Inferior parietal cortex (tissue), 1 donor: ENCODE measurements around the gene SLC25A25.
"Not testable (repeated sequence)": the region's sequence is repeated elsewhere in the genome, so short reads cannot be mapped to it uniquely, and the experiment has no call there.

ENCODE experiments used
- DNase-seq: peaks from one replicate; pipeline ENCODE4 v3.0.0-alpha.2; 2016; ENCODE audit errors: extremely low spot score

The SLC25A25 gene

DNA sequence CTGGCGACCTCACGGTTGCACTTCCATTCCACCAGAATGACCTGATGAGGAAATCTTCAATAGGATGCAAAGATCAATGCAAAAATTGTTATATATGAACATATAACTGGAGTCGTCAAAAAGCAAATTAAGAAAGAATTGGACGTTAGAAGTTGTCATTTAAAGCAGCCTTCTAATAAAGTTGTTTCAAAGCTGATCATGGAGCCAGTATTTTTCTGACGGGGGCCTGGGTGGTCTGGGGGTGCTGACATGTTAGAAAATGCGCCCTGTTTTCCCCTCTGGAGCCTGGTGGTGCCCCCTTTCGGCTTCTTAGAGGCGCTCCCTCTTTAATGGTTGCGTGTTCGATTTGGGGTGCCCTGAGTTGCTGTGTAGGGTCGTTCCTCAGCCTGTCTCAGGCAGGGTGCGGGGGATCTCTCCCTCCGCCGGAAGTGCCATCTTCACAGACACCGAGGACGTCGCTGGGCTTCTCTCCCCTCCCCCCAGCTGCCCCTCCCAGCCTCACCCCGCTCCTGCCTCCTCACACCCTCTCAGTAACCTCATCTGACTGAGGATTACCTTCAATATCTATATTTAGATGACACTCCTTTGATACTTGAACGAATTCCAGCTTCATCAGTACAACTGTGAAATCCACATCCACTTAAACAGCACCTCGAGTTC lies 41.1 kb downstream of the SLC25A25 start:
- no peak for DNase-seq

DNA sequence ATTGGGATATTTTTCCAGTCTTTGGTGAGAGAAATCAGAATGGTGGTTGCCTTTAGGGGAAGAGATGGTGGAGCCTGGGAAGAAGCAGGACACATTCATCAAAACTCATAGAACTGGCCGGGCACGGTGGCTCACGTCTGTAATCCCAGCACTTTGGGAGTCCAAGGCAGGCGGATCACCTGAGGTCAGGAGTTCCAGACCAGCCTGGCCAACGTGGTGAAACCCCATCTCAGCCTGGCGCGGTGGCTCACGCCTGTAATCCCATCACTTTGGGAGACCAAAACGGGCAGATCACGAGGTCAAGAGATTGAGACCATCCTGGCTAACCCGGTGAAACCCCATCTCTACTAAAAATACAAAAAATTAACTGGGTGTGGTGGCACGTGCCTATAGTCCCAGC lies 43.7 kb downstream of the SLC25A25 start:
- DNase-seq: not testable (repeated sequence)

DNA sequence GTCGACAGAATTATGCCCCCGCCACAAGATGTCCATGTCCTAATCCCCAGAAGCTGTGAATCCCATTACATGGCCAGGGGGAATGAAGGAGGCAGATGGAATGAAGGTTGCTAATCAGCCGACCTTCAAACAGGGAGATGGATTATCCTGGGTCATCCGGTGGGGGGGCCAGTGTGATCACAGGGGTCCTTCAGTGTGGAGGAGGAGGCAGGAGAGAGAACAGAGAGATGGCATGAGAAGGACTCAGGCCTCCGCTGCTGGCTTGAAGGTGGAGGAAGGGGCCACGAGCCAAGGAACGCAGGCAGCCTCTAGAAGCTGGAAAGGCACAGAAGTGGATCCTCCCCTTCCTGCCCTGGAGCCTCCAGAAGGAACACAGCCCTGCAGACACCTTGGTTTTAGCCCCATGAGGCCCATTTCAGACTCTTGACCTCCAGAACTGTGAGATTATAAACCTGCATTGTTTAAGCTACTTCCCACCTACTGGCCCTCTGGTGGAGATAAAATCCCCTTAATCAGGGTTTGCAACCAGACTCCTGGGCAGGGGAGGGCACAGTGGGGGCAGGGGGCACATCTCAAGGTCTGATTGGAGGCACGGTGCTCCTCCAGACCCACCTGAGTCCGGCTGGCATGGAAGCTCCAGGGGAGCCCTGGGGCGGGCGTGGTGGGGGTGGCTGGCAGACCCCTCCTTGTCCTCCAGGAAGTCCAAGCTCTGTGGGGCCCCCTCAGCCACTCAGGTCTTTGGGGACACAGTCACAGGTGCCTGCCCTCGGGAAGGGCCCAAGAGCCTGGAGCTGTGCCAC lies 45.7 kb downstream of the SLC25A25 start:
- no peak for DNase-seq

DNA sequence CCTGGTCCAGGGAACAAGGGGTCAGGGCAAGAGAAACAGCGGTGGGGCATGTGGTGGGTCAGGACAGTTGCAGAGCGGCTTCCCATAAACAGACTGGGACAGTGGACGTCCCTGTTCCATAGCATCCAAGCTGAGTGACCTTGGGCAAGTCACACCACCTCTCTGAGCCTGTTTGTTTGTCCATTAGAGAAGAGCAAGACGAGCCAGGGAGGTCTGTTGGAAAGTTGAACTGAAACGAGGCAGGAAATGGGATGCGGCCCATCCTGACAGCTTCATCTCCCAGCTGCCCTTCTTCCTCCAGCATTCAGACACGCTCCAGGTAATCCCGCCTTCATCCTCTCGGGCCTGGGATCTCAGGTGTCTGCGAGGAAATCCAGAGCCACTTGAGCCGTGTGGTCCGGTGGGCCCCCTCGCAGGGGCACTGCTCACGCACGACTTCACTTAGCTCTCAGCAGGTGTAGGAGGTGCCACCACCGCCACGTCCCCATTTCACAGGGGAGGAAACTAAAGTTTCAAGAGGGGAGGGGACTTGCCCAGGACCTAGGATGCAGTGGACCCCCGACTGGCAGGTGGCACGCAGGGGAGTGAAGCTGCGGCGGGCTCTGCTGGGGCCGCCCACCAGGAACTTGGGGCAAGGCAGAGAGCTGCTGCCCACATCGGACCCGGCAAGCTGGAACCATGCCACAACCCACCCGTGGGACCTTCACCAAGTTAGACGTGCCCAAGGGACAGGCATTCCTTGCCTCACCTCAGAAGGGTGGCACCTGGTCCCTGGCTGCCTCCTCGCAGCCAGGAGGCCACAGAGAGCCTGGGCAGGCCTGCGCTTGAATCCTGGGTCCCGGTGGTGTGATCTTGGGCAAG lies 46.5 kb downstream of the SLC25A25 start:
- no peak for DNase-seq

DNA sequence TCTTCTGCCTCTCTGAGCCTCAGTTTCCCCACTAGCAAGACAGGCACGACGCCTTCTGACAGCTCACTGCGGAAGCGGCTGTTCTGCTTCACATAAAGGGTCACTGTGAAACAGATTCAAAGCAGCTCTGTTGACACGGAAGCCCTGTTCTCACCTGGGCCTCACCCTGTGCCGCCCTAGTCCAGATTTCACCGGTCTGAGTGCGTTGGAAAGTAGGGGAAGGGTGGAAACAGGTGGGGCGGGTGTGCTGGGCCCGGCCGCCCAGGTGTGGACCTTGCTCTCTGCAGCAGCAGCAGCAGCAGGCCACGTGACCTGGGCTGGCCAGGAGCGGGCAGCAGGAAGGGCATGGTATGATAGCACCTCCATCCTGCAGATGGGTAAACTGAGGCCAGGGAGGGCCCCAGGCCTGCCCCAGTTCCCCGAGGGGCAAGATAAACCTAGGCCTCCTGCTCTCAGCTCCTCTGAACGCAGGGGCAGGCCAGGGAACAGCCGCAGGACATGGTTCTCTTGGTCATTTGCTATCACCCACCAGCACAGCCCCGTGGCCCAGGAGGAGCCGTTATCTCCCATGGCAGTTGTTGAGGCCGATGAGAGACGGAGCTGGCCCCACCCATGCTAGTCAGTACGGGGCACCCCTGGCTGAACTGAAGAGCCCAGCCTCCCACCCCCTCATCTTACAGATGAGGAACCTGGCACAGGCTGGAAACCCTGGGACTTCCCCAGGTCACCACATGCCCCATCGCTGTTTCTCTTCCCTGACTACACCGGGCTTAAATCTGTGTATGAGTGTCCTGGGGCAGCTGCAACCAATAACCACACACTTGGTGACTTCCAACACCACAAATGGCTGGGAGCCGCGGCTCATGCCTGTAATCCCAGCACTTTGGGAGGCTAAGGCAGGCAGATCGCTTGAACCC lies 47.4 kb downstream of the SLC25A25 start:
- DNase-seq: no peak

DNA sequence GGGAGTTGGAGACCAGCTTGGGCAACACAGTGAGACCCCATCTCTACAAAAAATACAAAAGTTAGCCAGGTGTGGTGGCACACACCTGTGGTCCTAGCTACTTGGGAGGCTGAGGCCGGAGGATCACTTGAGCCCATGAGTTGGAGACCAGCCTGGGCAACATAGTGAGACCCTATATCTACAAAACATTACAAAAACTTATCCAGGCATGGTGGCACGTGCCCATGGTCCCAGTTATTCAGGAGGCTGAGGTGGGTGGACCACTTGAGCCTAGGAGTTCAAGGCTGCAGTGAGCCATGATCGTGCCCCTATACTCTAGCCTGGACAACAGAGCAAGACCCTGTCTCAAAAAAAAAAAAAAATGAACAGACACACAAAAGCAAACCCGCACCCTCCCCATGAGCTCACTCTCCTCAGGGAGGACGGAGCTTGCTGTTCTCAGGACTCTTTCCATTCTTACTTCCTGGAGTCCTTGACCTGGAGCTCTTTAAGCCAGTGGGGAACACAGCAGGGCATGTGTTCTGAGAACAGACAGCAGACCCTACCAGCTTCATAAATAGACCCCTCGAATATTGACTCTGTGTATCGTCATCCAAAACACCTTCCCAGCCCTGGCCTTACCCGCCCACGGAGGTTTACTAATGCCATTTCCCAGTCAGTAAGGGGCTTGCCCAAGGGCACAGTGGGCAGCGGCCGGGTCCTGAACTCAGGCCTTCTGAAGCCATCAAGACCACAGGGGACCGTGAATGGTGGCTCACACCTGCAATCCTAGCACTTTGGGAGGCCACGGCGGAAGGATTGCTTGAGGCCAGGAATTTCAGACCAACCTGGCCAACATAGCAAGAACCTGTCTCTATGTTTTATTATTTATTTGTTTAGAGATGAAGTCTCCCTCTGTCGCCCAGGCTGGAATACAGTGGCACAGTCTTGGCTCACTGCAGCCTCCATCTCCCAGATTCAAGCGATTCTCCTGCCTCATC lies 48.4 kb downstream of the SLC25A25 start:
- no peak for DNase-seq

DNA sequence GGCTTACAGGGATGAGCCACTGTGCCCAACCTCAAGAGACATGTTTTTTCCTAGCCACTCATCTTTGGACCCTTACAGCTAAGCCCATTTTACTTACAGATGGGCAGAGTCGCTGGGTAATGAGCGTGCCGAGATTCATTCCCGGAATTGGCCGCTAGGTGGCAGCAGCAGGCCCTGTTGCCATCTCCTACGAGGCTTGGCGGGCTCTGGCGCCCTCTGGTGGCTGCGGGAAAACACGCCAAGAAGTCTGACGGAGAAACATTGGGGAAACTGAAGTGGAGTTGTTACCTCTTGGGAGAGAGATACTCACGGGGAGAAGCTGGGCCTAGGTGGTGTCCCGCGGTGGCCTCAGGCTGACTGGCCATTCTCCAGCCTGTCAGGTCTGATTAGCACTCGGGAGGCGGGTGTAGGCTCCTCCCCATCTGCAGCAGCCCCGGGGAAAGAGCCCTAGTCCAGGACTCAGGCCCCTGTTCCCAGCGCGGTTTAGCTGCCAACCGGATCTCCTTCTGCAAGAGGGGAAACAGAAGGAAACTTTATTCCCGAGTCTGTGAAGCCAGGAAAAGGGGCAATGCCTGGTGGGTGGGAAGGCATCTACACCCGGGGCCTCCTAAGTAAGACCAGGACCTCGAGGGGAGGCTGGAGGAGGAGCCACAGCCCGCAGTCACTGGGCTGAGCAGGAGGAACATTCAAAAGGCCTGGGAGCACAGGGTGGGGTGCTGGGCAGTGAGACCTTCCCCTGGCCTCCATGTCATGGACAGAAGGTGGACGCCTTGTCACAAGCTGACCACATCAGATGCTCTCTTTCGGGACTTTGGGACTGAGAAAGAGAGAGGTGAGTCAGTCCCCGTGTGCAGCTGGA lies 49.8 kb downstream of the SLC25A25 start:
- peak; percentile 96 for DNase-seq

DNA sequence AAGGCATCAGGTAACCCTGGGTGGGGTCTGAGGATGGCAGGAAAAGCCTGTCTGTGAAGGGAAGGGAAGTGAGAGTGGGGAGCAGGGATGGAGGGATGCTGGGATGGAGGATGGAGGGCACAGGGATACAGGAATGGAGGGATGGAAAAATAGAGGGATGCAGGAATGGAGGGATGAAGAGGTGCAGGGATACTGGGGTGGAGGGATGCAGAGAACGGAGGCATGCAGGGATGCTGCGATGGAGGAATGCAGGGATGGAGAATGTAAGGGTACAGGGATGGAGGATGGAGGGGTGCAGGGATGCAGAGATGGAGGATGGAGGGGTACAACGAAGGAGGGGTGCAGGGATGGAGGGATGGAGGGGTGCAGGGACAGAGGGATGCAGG lies 50.4 kb downstream of the SLC25A25 start:
- DNase-seq: no peak

DNA sequence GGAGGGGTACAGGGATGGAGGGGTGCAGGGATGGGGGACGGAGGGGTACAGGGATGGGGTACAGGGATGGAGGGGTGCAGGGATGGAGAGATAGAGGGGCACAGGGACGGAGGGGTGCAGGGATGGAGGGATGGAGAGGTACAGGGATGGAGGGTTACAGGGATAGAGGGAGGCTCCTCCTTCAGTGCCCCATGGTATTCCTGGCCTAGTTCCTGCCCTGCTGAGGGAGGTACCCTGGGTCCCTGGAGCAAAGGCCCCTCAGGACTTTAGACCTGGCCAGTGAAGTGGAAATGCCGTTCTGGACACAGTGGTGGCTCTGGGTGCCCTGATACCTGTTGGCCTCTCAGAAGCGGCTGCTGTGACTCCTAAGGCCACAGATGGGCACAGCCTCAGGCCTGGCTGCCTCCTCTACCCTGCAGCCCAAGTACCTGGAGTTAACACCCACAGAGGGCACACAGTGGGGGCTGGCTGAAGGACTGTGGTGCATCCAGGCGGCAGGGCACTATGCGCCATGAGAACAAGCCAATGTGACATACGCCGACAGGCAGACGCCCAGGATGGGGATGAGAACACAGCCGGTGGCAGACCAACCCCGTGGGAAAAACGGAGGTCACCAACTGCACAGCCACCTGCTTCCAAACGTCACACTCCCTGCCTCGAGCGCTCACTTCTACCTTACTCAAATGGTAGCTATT lies 51.1 kb downstream of the SLC25A25 start:
- DNase-seq: no peak

DNA sequence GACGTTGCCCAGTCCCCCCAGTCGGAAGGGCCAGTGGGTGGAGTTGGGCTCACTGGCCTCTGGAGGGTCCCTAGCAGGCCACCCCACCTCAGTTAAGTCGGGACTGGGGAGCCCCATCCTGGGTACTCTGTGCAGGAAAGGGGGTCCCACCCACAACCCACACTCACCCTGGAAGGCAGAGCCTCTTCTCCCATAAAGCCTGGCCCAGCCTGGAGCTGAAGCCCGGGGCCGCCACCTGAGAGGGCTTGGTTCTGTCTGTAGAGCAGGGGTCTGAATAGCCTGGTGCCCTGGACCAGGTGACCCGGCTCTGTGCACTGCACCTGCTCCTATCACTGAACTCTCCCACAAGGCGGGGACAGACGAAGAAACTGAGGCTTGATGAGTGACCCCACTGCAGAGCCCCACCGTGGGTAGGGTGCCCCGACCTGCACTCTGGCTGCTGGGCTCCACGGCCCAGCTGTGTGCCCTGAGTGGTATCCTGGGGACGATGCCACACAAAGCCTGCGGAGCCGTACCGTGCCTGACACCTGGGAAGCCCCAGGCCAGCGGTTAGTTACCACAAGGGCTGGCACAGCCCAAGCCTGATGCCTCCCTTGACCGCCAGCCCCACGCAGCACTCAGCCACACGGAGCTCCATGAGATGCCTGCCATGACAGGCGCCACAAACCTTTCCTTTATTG lies 52.2 kb downstream of the SLC25A25 start:
- no peak for DNase-seq

DNA sequence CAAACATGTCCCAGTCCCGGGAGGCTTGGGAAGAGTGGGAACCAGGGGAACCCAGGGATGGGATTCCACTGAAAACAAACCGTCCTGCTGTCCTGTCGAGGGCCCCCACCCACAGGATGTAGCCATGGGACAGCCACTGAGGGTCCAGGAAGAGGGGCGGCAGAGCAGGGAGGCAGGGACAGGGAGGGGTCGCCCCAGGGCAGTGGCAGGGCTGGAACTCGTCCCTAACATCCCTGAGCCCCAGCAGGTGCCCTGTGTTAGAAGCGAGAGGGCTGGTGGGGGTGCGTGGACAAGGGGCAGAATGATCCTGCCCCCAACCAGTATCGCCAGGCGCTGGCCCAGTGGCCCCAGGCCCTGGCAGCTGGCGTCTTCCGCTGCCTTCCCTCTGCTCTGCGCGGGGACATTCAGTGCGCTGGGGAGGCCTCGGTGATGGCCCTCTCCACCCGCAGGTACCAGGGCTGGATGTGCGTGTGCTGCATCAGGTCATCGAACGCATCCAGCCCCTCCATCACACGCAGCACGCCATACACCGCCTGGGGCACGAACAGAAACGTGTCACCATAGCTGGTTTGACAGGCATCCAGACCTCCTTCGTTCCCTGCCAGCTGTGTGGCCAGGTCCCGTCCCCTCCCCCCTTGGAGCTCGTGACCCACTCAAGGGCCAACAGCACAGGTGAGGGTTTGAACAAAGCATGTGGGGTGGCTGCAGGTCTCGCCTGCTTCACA lies 52.9 kb downstream of the SLC25A25 start:
- DNase-seq: no peak

DNA sequence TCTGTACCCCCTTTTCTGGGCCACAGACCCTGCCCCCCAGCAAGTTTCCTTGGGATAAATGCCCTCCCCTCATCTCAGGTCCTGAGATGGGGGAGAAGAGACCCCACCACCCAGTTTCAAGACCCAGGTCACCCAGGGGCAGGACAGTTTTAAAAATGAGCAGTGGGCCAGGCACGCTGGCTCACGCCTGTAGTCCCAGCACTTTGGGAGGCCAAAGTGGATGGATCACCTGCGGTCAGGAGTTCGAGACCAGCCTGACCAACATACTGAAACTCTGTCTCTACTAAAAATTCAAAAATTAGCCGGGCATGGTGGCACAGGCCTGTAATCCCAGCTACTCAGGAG lies 53.4 kb downstream of the SLC25A25 start:
- no peak for DNase-seq

DNA sequence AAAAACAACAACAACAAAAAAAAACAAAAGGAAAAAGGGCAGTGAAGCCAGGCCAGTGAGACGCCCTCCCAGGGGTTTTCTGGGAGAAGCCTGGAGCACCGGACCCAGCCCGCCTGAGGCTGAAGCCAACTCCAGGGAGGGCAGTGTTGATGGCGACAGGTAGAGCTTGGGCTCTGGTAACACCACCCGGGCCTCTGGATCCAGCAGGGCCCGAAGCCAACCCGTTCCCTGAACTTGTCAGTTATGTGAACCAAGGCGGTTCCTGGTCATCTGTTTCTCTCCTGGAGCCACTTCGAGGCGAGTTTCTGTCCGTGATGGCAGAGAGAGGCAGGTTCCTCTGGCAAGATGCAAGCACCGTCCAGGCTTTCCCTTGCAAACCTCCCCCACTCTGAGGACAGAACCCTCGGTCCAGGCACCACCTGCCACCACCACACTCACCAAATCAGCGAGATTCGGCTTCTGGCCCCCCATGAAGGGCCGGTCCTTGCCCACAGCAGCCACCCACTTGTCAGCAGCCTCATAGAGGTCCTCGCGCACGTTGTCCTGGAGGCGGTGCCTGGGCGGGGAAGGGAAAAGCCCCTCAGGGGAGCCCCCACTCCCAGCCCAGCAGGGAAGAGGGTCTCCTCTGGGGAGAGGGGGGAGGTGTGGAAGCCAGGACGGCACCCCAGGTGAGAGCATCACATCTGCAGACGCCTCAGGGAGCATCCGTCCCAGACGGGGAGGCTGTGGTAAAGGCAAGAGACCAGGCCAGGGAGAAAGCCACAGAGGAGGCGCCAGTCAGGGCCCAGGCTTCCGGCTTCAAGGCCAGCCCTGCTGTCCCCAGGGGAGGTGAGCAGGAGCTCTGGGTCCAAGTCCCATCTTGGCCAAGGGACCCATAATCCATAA lies 54.1 kb downstream of the SLC25A25 start:
- DNase-seq: no peak

DNA sequence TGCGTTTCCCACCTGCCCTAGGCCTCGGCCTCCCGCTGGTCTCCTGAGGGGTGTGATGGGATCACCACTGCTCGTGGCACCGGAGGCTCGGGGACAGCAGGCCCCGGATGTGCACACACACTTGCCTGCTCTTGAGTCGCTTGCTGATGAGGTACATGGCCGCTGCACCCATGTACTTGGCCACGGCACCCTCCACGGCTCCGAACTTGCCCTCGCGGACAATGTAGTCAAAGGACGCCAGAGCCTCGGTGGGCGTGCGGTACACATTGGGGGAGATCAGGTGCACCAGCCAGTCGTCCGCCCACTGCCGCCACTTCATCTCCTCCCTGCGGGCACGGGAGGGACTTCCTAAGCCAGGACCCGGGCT lies 54.8 kb downstream of the SLC25A25 start:
- DNase-seq: no peak

DNA sequence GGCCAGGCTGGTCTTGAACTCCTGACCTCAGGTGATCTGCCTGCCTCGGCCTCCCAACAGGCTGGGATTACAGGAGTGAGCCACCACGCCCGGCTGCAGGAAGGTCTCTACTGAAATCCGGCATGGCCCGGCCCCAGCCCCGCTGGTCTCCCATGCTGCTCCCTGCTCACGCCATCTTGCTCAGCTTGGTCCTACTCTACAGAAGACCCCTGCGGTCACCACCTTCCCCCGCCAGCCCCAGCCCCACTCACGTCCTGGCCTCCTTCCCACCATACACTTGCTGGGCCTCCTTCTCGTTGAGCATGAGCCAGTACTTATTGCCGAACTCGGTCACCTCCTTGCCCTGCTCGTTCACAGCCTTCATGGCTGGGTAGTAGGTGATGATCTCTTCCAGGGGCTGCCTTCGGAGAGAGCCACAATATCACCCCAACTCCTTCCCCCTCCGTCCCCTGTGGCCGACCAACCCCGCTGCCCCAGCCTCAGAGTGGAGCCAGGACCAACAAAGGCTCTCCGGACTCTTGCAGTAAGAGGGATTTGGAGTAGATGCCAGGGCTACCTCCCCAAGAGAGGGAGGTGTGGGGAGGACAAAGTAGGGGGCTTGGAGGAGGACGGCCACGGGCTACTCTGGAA lies 55.5 kb downstream of the SLC25A25 start:
- DNase-seq: no peak

DNA sequence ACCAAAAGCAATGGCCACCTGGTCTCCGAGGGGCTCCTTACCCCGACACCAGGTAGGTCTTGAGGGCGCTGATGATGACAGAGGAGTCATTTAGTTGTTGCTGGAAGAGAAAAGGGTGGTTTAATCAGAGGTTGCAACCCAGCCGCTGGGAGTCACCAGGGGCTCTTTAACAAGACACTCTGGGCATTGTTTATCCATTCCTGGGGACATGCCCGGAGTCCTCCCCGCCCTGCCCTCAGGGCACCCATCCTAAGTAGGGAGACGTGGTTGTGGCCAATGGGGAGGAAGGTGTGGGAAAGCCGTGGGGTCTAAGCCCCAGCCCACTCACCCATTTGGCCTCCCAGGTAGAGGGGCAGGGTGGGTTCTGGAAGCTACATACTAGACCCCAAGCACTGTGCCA lies 56.4 kb downstream of the SLC25A25 start:
- no peak for DNase-seq
